ENCODE results near the gene APCDD1.

The APCDD1 gene

GRCh38 chr18:10453261-10453805 is 1.1 kb upstream of the APCDD1 start:
- no peak for TF ChIP-seq FOXM1 (IDR thresholded peaks at IDR 0.05; ENCODE audit: borderline replicate concordance, low read depth)

DNA sequence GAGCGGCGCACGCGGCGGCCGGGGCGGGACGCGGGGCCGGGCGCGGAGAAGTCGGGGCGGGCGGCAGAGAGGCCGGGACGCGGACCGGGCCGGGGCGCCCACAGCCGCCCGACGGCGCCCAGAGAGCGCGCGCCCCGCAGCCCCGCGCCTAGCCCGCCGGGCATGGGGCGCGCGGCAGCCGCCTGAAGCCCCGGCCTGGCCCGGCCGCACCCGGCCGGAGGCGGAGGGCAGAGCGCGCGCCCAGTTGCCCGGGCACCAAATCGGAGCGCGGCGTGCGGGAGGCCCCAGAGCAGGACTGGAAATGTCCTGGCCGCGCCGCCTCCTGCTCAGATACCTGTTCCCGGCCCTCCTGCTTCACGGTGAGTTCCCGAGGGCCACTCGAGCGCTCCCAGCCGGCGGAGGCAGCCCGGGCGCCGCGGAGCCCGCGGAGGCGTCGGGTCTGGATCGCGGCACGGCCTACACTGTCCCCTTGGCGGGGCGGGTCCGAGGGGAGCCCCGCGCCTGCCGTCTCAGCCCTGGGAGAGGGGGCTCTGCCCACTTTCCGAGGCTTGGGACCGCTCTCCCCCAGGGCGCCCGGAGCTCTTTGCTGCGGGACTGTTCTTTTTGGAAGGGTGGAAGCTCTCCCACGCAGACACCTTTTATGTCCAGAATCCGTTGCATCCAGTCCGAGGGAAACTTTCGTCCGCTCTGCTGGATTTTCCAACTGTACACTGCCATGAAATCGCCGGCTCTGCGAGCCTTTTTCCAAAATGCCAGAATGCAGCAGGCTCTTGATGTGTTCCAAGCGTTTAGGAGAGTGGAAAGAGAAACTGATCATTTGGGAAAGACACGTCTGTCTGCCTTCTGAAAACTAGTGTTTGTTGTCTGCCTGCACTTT is 484 bp downstream of the APCDD1 start:
- no peak for TF ChIP-seq RAD21 (IDR thresholded peaks at IDR 0.05; ENCODE audit: low read depth)
- no peak for TF ChIP-seq ZBTB7A (IDR thresholded peaks at IDR 0.05; ENCODE audit: low read depth)
- TF ChIP-seq CREB1 (IDR thresholded peaks at IDR 0.05; ENCODE audit: low read depth): no peak
- TF ChIP-seq EGR1 (IDR thresholded peaks at IDR 0.05): no peak
- TF ChIP-seq, protein P1, sequence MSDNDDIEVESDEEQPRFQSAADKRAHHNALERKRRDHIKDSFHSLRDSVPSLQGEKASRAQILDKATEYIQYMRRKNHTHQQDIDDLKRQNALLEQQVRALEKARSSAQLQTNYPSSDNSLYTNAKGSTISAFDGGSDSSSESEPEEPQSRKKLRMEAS (IDR thresholded peaks at IDR 0.05): no peak
- no peak for TF ChIP-seq CEBPB (IDR thresholded peaks at IDR 0.05)
- no peak for TF ChIP-seq TEAD4 (IDR thresholded peaks at IDR 0.05)
- no peak for TF ChIP-seq YY1 (IDR thresholded peaks at IDR 0.05; ENCODE audit: low read depth)
- TF ChIP-seq TAF1 (IDR thresholded peaks at IDR 0.05; ENCODE audit: low read depth): no peak
- TF ChIP-seq EP300 (IDR thresholded peaks at IDR 0.05; ENCODE audit: borderline replicate concordance): no peak
- TF ChIP-seq TCF12 (IDR thresholded peaks at IDR 0.05; ENCODE audit: low read depth): no peak

DNA sequence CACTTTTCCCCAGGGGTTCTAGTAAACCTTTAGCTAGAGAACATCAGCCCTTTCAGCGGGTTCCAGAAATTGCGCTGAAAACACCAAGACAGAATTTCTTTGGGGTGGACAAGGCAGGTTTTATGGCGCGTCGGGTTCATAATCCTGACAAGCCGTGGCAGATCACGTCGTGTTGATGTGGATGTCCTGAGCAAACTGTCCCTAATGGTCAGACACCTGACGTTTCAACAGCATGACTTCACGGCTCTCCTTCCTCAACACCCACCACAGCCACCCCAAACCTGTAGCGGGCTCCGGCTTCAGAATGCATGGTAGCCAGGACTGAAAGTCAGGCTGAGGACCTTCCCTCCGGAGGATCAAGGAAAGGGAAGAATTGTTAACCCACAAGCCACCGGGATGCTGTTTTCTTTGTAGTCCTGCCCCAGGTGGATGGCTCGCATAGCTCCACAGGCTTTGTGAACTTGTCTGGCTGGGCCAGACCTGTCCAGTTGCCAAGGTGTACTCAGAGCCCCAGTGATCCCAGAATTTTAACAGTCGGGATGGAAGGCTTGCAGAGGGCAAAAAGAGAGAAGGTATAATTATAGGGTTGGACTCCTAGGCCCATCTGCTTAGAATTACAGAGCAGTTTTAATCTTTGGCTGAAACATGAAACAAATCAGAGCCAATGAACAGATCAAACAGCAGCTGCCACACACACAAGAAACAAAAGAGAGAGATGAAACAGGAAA is 1.5 kb downstream of the APCDD1 start:
- TF ChIP-seq, protein P1 (IDR thresholded peaks at IDR 0.05): no peak
- TF ChIP-seq CREB1 (IDR thresholded peaks at IDR 0.05; ENCODE audit: low read depth) (no peak), CEBPB (IDR thresholded peaks at IDR 0.05) (no peak), RAD21 (IDR thresholded peaks at IDR 0.05; ENCODE audit: low read depth) (no peak), REST (IDR thresholded peaks at IDR 0.05; ENCODE audit: low read depth) (no peak), EGR1 (IDR thresholded peaks at IDR 0.05) (no peak), TEAD4 (IDR thresholded peaks at IDR 0.05) (no peak), YY1 (IDR thresholded peaks at IDR 0.05; ENCODE audit: low read depth) (no peak), EP300 (IDR thresholded peaks at IDR 0.05; ENCODE audit: borderline replicate concordance) (no peak), NFIC (IDR thresholded peaks at IDR 0.05) (no peak), TCF12 (IDR thresholded peaks at IDR 0.05; ENCODE audit: low read depth) (no peak), TAF1 (IDR thresholded peaks at IDR 0.05; ENCODE audit: low read depth) (no peak), FOXM1 (IDR thresholded peaks at IDR 0.05; ENCODE audit: borderline replicate concordance, low read depth) (no peak), USF1 (IDR thresholded peaks at IDR 0.05) (no peak), ZBTB7A (IDR thresholded peaks at IDR 0.05; ENCODE audit: low read depth) (no peak)

DNA sequence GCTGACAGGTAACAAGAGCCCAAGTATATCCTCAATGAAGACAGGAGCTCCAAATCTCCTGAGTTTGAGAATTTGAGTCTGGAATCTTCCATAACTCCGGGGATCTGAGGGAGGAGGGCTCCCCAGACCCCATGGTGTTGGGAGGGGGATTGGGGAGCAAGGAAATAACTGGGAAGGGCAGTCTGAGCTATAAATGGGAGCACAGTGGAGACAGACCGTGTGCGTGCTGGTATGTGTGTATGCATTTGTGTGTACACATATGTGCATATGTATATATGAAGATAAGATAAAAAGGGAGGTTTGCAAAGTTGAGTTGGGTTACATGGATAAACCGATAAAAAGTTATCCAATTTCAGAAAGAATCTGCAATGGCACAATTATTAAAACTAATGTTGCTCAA is 2.3 kb downstream of the APCDD1 start:
- TF ChIP-seq USF1 (IDR thresholded peaks at IDR 0.05) (no peak), FOXM1 (IDR thresholded peaks at IDR 0.05; ENCODE audit: borderline replicate concordance, low read depth) (no peak), ZBTB7A (IDR thresholded peaks at IDR 0.05; ENCODE audit: low read depth) (no peak), TAF1 (IDR thresholded peaks at IDR 0.05; ENCODE audit: low read depth) (no peak), RAD21 (IDR thresholded peaks at IDR 0.05; ENCODE audit: low read depth) (no peak), TEAD4 (IDR thresholded peaks at IDR 0.05) (no peak), EGR1 (IDR thresholded peaks at IDR 0.05) (no peak), REST (IDR thresholded peaks at IDR 0.05; ENCODE audit: low read depth) (no peak), NFIC (IDR thresholded peaks at IDR 0.05) (no peak), YY1 (IDR thresholded peaks at IDR 0.05; ENCODE audit: low read depth) (no peak), TCF12 (IDR thresholded peaks at IDR 0.05; ENCODE audit: low read depth) (no peak), CREB1 (IDR thresholded peaks at IDR 0.05; ENCODE audit: low read depth) (no peak), CEBPB (IDR thresholded peaks at IDR 0.05) (no peak)

- TF ChIP-seq EGR1 (IDR thresholded peaks at IDR 0.05): no peak
- no peak for TF ChIP-seq ZBTB7A (IDR thresholded peaks at IDR 0.05; ENCODE audit: low read depth)
- TF ChIP-seq FOXM1 (IDR thresholded peaks at IDR 0.05; ENCODE audit: borderline replicate concordance, low read depth): no peak
- no peak for TF ChIP-seq EP300 (IDR thresholded peaks at IDR 0.05; ENCODE audit: borderline replicate concordance)
- no peak for TF ChIP-seq USF1 (IDR thresholded peaks at IDR 0.05)
- TF ChIP-seq CEBPB (IDR thresholded peaks at IDR 0.05): no peak
- TF ChIP-seq RAD21 (IDR thresholded peaks at IDR 0.05; ENCODE audit: low read depth): no peak
- no peak for TF ChIP-seq TCF12 (IDR thresholded peaks at IDR 0.05; ENCODE audit: low read depth)
- no peak for TF ChIP-seq TEAD4 (IDR thresholded peaks at IDR 0.05)
These were observed 2.7 kb downstream of the APCDD1 start for GRCh38 chr18:10457128-10457527.

Data from Ishikawa (cell line).